Measurements from ENCODE around the gene UQCC5.
"Not testable (repeated sequence)": the region's sequence is repeated elsewhere in the genome, so short reads cannot be mapped to it uniquely, and the experiment has no call there.

The UQCC5 gene

GRCh38 chr3:52523386-52524257, 12.8 kb upstream of the UQCC5 start:
- DNase-seq, result no peak

- peak; percentile 20 for DNase-seq
Observed at GRCh38 chr3:52524258-52524751, 12.1 kb upstream of the UQCC5 start.

DNA sequence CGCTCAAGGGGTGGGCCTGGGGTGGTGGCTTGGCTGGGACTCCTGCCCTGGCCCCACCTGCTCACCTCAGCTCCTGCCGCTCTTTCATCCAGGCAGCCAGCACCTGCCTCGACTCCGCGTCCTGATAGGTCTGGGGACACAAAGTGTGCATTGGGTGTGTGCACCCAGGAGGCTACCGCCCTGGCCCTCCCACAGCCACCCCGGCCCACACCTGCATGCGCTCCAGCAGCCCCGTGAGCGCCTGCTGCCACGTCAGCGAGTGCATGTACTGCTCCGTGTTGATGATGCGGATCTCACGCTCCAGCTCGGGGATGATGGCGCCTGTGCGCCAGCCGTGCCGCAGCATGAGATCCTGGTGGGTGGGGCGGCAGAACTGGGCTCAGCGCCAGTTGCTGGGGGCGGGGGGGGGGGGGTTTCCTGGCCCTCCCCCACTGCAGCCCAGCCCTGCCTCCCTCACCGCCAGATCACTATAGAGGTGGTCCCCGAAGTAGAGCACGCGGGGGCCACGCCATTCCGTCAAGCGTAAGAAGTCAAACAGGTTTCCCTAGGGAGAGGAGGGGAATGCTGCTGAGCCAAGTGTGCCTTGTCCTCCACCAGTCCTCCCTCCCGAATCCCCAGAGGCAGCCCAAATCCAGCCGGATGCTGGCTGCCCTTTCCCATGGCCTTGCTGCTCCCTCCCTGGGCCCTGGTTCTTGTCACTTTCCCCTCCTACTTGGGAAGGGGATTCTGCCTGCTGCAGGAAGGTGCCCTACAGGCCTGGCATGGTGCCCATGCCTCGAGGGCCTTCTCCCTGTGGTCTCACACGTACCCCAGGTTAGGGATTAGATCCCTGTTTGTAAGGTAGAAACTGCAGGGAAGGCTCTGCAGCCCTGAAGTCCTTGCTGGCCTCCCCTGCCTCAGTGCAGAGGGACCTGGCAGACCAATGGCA, 11.4 kb upstream of the UQCC5 start:
- no peak for DNase-seq

GRCh38 chr3:52525680-52526561, 10.5 kb upstream of the UQCC5 start:
- DNase-seq, result no peak

GRCh38 chr3:52526671-52527038, 9.8 kb upstream of the UQCC5 start:
- not testable (repeated sequence) for DNase-seq

DNA sequence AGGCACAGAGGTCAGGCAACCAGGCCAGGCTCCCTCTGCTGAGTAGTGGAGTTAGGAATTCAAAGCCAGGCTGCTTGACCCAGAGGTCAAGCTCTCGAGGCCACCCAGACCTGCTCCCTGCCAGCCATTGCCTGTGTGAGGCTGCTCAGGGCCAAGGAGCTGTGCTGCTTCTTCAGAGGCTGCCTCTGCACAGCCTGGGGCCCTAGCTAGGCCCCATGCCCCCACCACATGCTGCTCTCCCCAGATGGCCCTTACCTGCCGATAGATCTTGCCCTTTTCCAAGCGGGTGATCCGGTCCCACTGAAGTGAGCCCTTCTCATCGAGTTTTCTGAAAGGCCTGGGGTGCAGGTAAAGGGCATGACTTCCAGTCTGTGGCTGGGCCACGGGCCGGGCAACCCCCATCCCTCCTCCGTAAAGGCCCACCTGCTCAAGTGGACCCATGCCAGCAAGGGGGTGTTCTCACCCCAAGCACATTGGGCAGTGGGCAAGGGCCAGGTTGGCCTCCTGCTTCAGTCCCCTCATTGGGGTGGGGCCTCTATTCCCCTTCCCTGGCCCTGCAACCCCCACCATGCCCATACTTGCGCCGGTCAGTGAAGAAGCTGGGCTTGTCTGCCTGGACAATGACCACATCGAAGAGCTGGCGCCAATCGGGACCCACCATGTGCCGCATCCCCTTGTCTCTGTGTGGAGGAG, 9.2 kb upstream of the UQCC5 start:
- DNase-seq, result no peak

DNA sequence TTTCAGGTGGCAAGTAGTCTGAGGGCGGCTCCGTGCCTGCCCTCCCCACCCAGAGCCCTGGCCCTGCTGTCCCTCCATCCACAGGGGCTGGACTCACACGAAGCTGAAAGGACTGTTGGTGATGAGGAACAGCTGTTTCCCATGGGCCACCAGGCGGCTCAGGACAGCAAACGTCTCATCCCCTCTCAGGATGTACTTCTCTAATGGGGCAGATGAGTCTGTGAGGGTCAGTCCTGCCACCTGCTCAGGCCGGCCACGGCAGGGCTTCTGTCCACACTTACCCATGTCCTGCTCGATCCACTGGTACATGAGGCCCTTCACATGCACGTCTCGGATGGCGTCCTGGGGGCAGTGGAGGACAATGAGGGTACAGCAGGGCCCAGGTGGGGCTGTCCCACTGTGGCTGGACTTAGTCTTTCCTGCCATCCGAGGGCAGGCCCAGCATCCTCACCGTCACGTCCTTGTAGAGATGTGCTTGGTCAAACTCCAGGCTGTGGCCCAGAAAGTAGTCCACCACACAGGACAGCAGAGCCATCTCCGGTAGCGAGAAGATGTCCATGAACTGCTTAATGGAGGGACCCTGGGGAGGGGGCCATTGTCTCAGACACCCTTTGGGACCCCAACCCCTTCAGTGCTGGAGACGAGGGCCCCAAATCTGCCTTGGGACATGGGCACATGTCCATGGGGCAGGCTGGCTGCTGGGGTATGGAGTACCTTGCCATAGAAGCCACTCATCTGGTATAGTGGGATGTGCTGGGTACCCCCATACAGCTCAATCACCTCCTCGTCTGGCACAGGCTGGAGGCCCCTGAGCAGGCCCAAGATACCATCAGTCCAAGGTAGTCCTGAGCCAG, 8.4 kb upstream of the UQCC5 start:
- DNase-seq, result no peak

DNA sequence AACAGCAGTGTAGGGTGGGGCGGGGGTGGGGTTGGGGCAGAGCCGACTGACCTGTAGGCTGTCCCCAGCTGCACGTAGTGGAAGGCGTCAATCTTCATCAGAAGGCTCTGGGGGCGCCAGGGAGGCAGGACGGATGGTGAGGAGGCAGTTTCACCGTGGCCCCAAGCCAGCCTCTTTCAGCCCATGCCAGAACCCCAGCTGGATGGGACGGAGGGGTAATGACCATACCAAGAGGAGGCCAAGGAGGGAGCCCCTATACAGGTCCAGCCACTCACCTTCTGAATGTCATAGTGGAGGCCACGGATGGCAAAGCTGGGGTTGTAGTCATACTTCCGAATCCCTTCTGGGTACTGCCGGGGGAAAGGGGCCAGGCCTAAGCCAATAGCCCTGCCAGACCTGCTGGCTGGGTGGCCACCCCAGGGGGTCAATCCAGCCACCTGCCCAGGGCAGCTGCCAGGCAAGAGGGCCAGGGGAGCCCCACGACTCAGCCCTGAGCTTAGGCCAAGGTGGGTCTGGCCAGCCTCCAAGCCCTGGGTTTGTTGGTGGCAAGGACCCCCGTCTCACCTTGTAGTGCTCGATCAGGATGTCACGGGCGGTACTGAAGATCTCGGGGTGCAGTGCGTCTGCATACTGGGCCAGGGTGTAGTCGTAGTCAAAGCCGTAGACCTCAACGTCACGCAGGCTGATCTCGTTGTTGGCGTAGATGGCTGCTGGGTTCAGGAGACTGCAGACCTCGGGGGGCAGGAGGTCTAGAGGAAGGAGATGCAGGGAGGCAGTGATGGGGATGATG, 7.6 kb upstream of the UQCC5 start:
- DNase-seq, result no peak

DNA sequence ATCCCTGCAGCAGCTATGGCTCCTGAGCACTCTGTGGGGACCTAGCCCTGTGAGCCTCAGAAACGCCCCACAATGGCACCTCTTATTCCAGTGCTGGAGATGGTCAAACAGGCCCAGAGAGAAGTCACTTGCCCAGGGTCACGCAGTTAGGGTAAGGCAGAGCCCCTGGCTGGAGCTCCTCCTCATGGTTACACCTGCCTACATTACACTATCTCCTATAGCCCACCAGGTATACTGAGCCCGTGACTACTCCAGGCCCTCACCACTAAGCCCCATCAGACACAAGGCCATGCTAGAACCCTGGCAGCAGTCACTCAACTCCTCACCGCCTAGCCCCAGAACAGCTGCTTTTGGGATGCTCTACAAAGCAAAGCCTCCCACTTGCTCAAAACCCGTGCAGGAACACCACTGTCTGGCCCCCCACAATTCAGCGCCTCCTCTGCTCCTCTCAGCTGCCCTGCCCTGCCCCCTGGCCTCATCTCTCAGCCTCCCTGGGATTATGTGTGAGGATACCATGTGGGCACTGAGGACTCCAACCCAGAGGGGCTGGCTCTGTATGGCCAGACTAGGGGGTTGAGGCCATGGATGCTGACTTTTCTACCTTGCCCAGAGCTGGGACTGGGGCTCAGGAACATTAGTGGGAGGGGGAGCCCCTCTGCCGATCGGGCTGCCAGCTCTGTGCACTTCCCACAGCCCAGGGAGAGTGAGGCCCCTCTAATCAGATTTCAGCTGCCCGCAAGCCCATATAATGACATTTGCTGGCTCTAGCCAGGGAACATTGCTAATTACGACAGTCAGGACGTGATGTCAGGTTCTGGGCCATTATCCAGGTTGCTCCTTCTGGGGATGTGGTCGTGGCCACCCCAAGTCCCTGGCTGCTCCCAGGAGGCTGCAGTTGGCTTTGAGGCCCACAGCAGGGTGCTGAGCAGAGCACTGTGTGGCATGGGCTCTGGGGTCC, 6.8 kb upstream of the UQCC5 start:
- DNase-seq, result no peak

DNA sequence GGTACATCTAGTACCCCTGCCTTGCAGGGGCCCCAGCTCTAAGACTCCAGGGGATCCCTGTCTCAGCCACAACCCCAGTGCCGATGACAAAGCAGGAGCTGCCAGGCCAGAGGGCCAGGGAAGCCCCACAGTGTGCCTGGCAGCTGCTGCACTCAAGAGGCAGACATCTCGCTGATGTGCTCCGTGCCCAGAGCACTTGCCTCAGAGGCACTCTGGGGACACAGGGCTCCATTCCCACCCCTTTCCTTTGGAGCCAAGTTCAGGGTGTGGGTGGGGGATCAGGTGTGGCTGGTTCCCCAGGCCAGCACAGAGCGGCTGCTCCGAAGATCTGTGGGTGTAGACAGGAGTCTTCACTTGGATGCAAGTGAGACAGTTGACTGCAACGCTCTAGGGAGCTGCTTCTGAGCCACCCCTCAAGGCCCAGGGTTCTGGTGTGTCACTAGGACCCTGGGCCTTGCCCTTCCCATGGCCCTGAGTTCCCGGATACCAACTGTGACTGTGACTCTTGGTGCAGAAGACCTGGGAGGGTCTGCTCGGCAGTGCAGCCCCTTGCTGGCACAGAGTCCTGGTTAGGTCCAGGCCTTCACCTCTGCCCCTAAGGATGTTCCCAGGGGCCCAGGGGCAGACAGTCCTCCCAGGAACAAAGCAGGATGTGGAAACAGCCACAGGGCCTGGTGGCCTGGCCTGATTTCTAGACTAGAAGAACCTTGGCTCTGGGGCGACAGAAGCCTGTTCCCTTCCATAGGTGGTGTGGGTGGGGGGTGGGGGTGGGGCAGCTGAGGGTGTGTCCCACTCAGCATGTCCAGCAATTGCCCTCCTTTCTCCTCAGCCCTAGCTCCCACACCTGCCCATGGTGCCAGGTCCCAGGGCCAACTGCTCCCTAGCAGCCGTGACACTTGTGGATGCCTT, 5.2 kb upstream of the UQCC5 start:
- no peak for DNase-seq

DNA sequence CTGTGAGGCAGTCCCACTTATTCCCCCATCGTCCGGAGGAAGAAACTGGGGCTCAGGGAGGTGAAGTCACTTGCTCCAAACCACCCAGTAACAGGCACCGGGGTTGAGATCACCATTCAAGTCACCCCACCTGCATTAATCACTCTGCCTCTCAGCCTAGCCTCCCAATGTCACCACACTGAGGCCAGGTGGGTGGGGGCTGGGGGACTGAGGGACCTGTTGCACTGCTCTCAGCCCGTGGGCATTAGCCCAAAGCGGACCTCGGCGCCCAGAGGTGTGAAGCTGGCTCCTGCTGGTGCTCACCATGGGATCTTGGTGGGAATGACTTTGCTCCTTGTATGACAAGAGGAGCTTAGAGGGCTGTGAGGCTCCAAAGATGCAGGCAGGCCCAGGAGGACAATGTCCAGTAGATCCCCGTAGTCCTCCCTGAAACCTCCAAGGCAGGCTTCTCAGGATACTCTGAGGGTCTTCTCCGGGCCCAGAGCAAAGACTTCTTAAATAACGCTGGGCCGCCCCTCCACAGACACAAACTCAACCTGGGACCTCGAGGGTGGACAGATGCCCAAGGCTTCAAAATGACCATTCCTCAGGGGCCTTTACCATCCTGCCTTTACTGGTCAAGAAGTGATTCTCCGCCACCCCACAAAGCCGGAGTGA, 4.4 kb upstream of the UQCC5 start:
- no peak for DNase-seq

DNA sequence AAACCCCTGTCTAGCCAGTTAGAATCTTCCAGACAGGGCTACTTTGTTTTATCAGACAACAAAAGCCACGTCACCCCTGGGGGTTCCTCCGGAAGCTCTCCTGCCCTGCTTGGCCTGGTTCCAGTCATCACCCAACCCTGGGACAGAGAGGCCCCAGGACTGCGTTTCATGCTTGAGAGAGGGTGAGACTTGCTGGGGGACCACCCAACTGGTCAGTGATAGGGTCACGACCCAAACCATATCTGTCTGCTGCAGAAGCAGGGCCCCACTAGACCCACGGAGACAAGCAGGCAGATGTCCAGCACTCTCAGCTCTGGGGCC, 3.9 kb upstream of the UQCC5 start:
- peak; percentile 37 for DNase-seq

DNA sequence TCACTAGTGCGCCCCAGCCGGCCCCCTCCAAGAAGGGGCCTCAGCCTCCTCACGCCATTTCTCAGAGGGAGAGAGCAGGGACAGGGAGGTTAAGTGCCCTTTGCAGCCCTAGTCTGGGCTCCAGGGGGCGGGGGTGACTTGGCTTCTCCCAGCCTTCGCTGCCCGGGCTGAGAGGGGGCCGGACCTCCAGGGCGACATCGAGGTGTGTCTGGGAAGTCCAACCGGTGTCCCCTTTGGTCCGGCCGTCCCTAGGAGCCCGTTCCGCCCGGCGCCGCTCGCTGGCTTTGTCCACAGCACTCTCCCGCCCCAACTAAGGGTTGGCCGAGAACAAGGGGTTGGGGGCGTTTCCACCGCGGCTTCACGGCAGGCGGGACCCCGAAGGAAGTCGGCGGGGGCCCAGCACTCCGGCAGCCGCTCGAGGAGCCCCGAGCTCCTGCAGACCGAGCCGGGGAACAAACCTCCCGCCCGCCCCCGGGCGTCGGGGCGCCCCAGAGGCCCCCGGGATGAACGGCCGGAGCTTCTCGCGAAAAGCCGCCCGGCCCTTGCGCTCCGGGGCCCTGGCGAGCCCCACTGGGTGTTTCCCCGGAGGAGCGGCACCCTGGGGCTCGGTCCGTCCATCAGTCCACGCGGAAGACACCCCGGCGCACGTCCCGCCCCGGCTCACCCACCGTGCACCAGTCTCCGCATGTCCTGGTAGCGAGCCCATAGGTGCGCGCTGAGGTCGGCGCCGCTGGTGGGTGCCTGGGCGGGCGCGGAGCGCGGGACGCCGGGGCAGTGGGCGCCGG, 3.4 kb upstream of the UQCC5 start:
- DNase-seq, result no peak

DNA sequence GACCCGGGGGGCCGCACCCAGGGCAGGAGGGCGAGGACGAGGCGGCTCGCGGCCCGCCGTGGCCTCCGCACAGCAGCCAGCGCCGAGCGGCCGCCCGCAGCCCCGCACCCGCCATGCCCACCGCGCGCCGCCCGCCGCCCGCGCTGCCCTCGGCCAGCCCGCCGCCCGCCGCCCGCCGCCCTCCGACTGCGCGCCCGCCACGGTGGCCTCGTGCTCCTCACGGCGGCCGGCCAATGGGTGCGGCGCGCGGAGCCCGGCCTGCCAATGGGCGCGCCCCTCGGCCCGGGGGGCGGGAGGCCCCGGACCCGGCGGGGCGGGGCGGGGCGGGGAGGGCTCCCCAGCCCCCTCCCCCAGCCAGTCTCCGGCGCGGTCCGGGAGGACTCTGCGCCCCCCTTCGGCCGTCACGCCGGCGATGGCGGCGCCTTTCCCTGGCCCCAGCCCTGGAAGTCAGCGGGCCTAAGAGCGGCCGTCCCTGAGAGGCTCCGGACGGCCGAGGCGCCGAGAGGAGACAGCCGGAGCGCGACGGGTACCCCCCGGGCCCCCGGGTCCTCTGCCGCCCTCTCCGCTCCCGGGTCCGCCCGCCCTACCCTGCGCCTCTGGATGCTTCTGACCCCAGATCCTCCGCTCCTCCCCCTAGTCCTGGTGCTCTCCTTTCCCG, 2.7 kb upstream of the UQCC5 start, which contains the start of gene NT5DC2:
Gene NT5DC2, minus strand, starts transcription at position 235 of the 658 bp plus-strand sequence. Its CDS starts 120 bp downstream, at position 115.
- peak; percentile 59 for DNase-seq

- DNase-seq, result no peak
Observed at GRCh38 chr3:52534281-52535183, 1.9 kb upstream of the UQCC5 start.
